GM10847 (cell line): Measurements from ENCODE around the gene INTS7.

ENCODE experiments used
- POLR2A ChIP-seq: IDR thresholded peaks from 2 replicates; pipeline ENCODE4 v1.6.1; 2011; ENCODE audit not compliant: insufficient read length; ENCODE audit errors: extremely low read depth

The INTS7 gene

GRCh38 chr1:212053993-212054392 lies 18.6 kb upstream of the INTS7 start:
- no peak for TF ChIP-seq POLR2A

- TF ChIP-seq POLR2A: no peak
Observed at GRCh38 chr1:212045981-212046380, 10.6 kb upstream of the INTS7 start.

- TF ChIP-seq POLR2A: no peak
Observed at GRCh38 chr1:212044851-212045250, 9.5 kb upstream of the INTS7 start.

GRCh38 chr1:212042436-212042835 lies 7.1 kb upstream of the INTS7 start:
- no peak for TF ChIP-seq POLR2A

GRCh38 chr1:212040629-212041412 lies 5.5 kb upstream of the INTS7 start:
- no peak for TF ChIP-seq POLR2A

- TF ChIP-seq POLR2A: no peak
Observed at GRCh38 chr1:212039622-212040021, 4.3 kb upstream of the INTS7 start.

GRCh38 chr1:212037900-212038299 lies 2.5 kb upstream of the INTS7 start:
- TF ChIP-seq POLR2A: no peak

- no peak for TF ChIP-seq POLR2A
Observed at GRCh38 chr1:212035835-212036605, 663 bp upstream of the INTS7 start.

GRCh38 chr1:212034516-212035122 lies 738 bp downstream of the INTS7 start:
- no peak for TF ChIP-seq POLR2A

- TF ChIP-seq POLR2A: no peak
Observed at GRCh38 chr1:212030936-212031528, 4.3 kb downstream of the INTS7 start.

- no peak for TF ChIP-seq POLR2A
Observed at GRCh38 chr1:212024469-212025149, 10.7 kb downstream of the INTS7 start.

GRCh38 chr1:212021563-212021962 lies 13.8 kb downstream of the INTS7 start:
- TF ChIP-seq POLR2A: no peak

GRCh38 chr1:212020975-212021374 lies 14.4 kb downstream of the INTS7 start:
- no peak for TF ChIP-seq POLR2A

- no peak for TF ChIP-seq POLR2A
Observed at GRCh38 chr1:212013672-212014071, 21.7 kb downstream of the INTS7 start.
